HG02571 (cell line): ENCODE results near the gene CACNB2.

Experiments
- ATAC-seq: cut with Tn5 transposase; IDR thresholded peaks from one replicate; pipeline ENCODE4 v1.9.1; 2021; ENCODE audit warnings: mild to moderate bottlenecking, moderate library complexity; ENCODE audit not compliant: unreplicated experiment

CACNB2 gene

DNA sequence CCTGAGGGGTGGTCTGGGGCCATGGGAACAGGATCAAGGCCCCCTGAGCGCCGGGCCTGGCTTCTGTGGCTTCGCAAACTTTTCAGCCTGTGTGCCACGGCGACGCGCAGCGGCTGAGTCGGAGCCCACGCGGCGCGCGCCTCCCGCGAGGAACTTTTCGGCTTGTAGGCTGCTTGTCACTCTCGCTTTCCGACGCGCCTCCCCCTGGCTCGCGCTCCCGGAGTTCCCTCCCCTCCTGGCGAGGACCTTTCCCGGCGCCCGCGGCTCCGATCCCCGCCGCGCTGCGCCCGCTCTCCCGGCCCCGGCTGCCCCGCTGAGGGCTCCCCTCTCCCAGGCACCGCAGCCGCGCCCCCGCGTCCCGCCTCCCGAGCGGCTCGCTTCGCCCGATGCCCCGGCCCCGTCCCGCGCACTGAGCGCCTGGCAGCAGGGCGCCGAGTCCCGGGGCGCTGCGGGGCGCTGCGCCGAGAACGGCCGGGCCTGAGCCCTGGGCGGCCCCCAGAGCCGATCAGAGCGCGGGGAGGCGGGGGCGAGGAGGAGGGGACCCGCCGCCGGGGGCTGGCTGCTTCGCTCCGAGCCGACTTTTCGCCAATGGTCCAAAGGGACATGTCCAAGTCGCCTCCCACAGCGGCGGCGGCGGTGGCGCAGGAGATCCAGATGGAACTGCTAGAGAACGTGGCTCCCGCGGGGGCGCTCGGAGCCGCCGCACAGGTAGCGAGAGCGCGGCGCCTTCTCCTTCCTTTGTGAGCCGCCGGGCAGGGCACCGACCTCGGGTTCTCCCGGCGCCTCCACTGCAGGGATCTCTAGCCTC lies at the start of gene CACNB2:
CACNB2 (plus strand) TSS at position 276 of the 808 bp plus-strand sequence.
- ATAC-seq: no peak

DNA sequence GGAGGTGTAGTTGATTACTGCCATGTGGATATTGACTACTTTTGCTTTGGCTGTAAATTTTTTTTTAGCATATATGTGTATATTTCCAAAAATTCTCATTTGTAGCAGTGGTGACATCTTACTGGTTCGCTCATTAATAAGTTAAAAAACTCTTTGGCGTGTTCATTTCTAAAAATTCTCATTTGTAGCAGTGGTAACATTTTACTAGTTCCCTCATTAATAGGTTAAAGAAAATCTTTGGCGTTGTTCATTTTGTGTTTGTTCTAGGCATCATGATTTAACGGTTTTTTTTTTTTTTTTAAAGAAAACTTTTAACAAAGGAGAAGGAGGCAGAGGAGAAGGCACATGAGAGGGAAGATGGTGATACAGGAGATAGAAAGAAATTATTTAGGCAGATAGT lies 45.9 kb upstream of the CACNB2 start:
- ATAC-seq: no peak

DNA sequence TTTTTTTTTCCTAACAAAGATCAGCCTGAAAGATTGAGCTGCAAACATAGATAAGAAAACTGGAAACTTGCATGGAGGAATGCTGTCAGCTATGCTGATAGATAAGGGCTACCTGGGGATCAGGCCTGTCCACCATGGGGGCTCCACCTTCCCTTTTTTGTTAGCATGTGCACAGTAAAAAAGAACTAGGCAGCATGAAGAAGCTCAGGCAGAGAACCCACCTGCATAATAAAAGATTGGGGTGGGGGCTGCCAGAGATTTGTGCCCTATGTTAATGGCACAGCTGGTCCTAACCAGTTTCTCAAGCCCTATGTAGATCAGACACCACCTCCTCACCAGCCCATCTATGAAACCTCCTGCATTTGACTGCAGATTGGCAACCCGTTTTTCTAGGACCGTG lies 45.4 kb upstream of the CACNB2 start:
- ATAC-seq: no peak

DNA sequence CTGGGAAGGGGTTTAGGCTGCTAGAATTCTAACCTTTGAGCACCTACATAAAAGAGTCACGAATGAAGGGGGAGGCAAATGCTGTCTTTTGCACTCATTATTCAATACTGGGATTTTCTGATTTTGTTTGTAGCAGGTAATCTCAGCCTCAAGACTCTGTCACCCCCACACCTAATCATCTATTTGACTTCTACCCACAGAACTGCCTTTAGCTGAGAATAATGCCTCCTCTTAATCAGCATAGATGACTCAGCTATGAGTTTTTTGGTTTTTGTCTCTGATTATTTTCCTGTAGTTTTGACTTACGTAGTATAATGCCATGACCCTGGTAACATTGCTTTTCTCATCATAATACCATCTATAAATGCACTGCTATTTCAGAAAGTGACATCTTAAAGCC lies 42.7 kb upstream of the CACNB2 start:
- no peak for ATAC-seq

DNA sequence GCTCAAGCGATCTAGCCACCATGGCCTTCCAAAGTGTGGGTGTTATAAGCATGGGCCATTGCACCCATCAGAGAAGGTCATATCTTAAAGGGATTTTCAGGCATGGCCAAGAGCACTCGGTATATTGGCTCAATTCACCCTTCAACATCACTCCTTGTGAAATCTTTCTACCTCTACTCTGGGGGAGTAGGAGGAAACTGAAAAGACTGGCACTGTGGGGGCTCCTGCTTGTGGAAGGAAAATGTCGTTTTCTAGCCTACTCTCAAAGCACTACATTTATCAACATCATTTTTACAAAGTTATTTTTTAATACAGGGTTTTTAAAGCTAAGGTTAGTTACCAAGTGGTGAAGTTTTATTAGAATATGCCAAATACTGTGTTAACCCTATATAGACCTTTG lies 42.0 kb upstream of the CACNB2 start:
- ATAC-seq: no peak

DNA sequence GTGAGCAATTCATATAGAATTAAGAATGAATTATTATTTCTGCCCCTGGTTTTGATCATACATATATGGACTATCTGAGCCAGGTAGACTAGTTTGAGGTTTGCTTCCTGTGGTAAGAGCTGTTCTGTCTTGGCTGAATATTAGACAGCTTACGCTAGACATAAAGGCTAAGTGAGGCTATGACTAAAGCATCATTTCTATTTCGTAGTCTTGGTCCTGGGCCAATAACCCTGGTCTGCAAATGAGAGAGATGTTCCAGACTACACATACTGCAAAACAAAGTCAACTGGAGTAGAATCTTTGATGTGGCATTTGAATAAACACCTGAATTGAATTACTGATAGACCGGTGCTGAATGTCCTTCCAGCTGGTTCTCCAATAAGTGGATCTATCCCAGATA lies 40.8 kb upstream of the CACNB2 start:
- no peak for ATAC-seq

DNA sequence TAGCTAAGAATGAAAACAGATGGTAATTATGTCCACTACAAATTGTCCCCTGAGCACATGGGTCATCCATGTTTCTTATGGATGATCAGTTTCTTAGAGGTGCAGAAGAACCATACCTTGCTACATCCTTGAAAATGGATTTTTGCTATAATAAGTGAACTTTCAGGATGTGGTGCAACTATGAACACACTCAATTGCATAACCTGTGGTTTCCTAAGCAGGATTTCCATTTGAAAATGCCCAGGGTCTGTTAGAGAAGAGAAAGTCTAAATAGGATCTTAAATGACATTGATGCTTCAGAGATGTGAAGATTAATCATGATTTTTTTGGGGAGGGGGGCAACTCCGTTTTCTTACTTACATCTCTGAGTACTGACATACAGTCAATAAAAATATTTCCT lies 39.6 kb upstream of the CACNB2 start:
- no peak for ATAC-seq

DNA sequence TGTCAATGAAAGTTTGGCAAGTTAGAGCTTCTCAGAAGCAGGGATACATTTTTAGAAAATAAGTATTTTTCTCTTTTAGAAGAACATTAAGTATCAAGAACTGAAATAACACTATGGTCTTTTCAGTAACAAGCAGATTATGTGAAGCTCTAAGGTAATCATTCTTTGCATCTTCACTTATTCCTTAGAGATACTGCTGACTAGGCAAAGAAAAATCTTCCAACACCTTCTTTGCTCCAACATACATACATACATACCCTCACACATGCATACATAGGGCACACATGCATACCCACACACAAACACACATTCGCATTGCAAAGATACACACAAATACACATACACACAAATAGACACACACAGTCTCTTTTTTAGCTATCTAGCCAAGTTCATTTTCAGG lies 37.8 kb upstream of the CACNB2 start:
- no peak for ATAC-seq

DNA sequence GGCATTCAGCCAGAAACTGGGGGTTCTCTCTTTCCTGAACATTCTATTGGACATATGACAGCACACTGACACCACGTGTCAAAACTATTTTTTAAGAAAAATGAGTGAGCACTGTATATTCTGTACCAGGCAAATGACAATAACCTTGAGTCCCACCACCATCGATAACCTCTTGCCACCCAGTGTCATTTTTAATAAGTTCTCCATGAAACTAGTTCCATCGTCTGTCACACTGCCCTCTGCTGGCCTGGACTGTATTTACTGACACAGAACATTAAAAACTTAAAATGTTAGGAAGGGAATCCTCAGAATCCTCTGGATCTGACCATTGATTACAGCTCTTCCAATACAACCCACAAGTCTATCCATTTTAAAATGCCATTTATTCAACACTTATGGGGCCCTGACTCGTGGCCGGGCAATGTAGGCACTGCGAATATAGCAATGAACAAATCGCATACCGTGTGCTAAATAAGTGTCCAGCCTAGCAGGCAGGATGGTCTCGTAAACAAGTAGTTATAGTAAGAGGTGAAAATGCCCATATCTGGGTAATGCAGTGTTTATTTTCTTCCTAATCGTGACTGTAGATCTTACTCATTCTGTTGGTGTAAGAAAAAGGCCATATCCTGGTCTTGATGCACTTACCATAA lies 35.9 kb upstream of the CACNB2 start:
- ATAC-seq: no peak

DNA sequence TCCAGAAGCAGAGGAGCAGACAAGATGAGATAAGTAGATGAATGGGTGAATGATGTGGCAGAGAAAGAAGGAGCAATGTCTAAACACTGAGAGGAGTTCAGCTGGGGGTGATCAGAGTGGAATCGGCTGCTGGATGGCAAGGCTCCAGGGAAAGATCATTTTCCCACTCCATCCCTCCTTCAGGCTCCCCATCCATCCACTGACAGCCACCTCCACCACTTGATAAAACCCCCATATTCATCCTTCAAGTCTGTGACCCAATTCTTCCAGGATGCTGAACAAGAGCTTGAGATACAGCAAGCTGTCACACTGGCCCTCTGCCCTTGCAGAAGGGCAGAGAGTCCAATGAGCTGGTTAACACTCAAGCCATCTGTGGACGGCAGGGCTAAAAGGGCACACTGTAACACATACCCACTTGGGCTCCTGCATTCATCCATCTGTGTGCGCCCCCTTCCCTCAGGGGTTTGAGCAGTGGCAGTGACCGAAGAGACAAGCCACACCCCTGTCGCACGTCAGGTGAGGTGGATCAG lies 30.8 kb upstream of the CACNB2 start:
- no peak for ATAC-seq

DNA sequence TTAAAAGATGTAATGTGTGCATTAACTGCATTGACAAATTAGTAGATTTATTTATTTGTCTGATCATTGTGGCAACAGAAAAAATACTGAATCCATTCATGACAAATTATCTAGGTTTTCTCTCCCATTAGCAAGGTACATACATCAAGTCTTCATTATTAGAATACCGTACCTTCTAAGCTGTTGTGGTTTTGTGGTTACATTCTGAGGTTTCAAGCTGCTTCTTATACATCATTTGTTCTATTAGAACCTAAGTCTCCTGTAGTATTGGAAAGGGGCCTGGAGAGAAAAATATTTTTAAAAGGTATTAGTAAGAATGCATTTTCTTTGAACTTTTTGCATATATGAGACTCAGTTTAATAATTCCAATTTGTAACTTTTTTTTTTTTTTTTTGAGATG lies 26.3 kb upstream of the CACNB2 start:
- no peak for ATAC-seq

DNA sequence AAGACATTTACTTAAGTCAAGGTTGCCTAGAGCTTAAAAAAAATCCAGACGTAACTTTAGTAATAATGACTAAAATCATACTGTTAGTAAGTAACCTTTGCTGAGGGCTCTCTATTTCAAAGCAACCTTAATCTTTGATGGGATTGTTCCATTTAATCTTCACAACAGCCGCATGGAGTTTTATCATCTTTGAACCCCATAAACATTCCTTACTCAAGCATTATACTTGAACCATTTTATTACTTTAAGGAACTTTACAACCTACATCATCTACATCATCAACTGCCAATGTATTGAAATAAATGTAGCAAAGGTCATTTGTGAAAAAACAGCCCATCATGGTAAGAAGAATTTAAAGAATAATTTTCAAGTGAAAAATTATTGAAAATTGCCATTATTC lies 22.9 kb upstream of the CACNB2 start:
- no peak for ATAC-seq

DNA sequence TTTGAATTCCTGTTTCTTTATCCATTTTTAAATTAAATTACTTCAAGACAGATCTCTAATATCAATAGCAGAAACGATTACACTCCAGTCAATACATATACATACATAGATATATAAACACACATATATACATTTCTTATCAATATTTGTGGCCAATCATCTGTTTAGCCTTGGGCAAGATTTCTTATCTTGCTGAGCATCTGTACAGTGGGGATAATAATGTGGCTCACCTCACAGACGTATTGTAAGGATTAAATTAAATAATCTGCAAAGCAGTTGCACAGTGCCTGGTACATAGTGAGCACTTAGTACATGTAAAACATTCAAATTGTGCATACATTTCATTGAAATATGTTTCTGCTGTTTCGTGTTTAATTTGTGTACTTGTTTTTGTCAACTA lies 17.5 kb upstream of the CACNB2 start:
- no peak for ATAC-seq

DNA sequence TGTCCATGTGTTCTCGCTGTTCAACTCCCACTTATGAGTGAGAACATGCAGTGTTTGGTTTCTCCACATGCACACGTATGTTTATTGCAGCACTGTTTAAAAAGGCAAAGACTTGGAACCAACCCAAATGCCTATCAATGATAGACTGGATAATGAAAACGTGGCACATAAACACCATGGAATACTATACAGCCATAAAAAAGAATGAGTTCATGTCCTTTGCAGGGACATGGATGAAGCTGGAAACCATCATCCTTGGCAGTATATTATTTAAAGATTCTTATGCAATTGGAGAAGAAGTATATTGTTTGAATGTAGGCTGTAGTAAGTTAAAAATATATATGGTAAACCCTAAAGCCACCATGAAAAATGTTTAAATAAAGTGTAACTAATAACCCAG lies 7.2 kb upstream of the CACNB2 start:
- no peak for ATAC-seq

DNA sequence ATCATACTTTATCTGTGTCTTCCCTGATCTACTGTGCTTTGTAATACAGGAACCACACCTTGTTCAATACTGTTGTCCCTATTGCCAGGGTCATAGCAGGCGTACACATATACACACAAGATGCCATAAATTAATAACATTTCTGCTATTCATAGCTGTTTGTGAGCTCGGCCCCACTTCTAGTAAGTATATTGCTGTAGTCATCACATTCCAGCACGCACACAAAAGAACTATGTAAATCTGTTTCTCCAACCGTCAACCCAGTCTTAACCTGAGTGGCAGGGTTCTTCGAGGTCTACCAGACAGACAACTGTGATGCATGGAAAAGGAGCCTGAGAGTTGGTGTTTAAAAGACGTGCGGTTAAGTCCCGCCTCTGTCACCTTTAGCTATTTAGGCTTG lies 5.7 kb upstream of the CACNB2 start:
- ATAC-seq: no peak

DNA sequence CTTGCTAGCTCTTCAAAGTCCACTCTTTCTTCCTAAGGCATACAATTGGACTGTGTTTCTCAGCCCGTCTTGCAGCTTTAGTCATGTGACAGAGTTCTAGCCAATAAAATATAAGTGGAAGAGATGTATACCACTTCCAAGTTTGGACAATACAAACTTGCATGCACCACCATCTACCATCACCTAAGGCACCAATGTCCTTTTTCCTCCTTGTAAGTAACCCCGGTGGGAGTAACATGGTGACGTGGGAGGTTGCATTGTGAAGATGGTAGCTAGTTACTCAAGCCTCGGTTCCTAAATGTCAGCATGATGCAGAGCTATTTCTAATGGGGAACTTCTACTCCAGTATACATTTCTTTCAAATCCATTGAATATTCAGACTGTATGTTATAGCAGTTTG lies 5.3 kb upstream of the CACNB2 start:
- no peak for ATAC-seq

DNA sequence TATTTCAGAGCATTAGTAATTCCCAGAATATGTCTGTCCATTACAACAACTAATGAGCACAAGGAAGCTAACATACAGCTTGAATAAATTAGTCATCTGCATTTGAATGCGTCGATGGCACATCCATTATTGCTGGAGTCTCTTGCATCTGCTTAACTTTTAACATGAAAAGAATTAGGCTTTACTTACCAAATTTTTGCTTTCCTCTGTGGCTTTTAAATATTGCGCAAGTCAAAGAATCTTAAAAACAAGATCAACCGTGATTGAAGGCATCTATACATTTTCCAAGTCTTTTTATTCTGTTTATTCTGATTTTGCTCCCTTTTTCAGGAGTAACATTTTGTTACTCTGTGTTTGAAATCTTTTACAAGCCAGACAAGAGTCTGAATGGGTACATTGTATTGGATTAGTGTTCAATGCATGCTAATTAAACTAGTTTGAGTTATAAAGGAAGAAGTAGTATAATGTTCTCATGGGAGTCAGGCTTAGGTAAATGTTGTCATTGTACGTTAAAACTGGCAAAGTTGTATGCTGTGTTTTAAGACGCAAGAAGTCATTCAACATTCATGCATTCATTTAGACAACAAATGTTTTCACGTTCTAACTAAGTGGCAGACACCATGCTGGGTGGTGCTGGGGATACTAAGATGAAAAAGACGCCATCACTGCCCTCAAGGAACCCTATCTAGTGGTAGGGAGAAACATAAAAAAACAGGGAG lies 4.0 kb upstream of the CACNB2 start:
- ATAC-seq: no peak

DNA sequence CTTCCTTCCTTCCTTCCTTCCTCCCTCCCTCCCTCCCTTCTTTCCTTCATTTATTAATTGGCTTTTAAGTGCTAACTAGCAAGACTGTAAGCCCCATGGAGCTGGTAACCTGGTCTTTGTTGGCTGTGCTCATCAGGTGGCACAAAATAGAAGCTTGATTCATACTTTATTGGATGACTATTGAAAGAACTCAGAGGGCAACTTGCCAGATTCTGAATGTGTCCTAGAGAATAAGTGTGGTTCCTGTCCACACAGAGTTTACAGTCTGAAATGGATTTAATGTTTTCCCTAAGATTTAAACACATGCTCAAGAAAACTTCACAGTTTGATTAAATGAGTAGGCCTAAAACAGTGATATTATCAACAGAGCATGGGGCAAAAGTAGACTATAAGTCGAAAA lies 3.1 kb upstream of the CACNB2 start:
- ATAC-seq: no peak

DNA sequence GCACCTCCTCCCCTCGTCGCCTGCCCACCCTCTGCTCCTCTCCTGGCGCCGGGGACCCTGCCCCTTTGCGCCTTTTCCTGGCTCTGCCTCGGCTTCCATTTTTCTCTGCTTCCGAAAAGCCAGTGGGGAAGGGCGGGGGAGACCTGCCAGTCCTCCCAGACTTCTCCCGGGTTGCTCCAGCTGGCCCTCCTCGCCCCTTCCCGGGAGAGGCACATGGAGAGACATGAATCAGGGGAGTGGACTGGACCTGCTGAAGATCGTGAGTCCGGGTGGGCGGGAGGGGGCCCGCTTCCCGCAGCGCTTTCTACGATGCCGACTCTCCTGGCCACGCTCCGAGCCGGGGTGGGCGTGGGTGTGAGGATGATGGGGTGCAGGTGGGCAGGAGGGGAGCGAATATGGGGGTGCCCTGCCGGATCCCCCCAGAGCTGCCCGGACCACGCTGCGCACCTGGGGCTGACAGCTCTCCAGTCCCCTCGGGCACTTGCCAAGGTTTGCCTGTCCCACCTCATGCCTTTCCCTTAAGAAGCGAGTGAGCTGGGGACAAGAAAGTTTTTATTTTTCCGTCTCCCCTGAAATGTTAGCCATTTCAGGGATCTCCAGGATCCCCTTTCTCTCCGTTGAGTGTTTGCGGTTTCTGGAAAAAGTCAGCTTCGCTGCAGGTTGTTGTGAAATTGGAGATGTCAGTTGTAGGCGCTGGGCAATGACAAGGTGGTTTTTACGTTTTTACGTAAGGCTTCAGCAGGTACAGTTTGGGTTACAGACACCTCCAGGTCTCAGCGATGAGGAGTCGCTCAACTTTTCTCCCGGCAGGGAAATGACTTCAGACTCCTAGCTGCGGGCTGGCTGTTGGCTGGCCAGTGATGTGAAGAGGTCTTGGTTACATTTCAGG lies 977 bp downstream of the CACNB2 start:
- no peak for ATAC-seq

DNA sequence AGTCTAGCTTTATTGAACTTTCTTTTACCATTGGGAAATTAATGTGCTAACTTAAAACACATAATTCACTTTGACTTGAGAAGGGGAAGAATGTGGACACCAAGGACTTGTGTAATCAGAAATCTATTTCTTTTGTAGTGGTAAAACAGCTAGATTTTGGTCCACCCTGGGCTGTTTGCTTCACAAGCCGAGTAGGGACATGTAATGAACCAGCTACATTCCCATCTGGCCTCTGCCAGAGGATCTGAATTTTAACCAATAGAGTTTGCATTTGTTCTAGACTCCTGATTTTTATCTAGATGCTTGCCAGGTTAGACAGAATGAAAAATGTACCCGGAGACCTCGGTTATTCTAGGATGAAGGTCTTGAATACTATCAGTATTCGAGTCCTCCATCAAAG lies 1.9 kb downstream of the CACNB2 start:
- no peak for ATAC-seq

DNA sequence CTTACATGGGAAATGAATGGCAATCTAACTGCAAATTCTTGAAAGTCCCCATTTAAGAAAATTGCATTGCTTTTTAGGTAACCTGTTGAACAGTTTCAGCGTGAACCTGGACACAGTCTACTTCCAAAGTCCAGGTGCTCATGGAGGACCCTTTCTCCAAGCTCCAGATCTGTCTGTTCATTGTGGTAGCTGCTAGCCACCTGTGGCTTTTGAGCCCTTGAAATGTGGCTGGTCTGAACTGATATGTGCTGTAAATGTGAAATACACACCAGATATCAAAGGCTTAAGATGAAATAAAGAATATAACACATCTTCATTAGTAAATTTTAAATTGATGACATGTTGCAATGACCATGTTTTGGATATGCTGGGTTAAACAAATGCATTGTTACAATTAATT lies 4.2 kb downstream of the CACNB2 start:
- no peak for ATAC-seq
